NCI-H2196 (cell line): ENCODE data around the gene DUS2.

Experiments used
- DNase-seq: peaks from one replicate; lab custom pipeline; 2025; ENCODE audit not compliant: unreplicated experiment; lab: John Stamatoyannopoulos, UW

DUS2 gene

GRCh38 chr16:68074850-68075555, 51.9 kb downstream of the DUS2 start:
- no peak for DNase-seq

- DNase-seq, result no peak
These were observed 52.9 kb downstream of the DUS2 start for GRCh38 chr16:68075980-68076379.

- no peak for DNase-seq
These were observed 53.5 kb downstream of the DUS2 start for GRCh38 chr16:68076560-68076959.

- DNase-seq, result no peak
These were observed 55.0 kb downstream of the DUS2 start for GRCh38 chr16:68077866-68078700.

GRCh38 chr16:68078701-68079375, 55.8 kb downstream of the DUS2 start:
- no peak for DNase-seq

- DNase-seq, result no peak
These were observed 56.2 kb downstream of the DUS2 start for GRCh38 chr16:68079376-68079625.

- DNase-seq, result no peak
These were observed 56.7 kb downstream of the DUS2 start for GRCh38 chr16:68079626-68080344.

GRCh38 chr16:68081861-68082628, 59.0 kb downstream of the DUS2 start:
- DNase-seq, result no peak

- no peak for DNase-seq
These were observed 59.6 kb downstream of the DUS2 start for GRCh38 chr16:68082629-68083238.

GRCh38 chr16:68083239-68083781, 60.2 kb downstream of the DUS2 start:
- DNase-seq, result no peak

GRCh38 chr16:68083861-68084503, 60.9 kb downstream of the DUS2 start:
- no peak for DNase-seq

- peak; percentile 59 for DNase-seq
These were observed 61.6 kb downstream of the DUS2 start for GRCh38 chr16:68084504-68085258.

- DNase-seq, result peak; percentile 81
These were observed 62.4 kb downstream of the DUS2 start, which contains the start of gene NFATC3 for GRCh38 chr16:68085259-68086071. Gene NFATC3, plus strand, starts transcription at chr16:68085370. Its CDS starts 312 bp downstream, at chr16:68085682.

GRCh38 chr16:68086336-68086841, 63.3 kb downstream of the DUS2 start:
- DNase-seq, result no peak

GRCh38 chr16:68086860-68087268, 63.8 kb downstream of the DUS2 start:
- DNase-seq, result no peak

GRCh38 chr16:68087688-68088087, 64.6 kb downstream of the DUS2 start:
- no peak for DNase-seq

GRCh38 chr16:68088130-68088972, 65.3 kb downstream of the DUS2 start:
- no peak for DNase-seq
